ENCODE results near the gene CC2D1B.

Gene CC2D1B

GRCh38 chr1:52352690-52353089, 13.3 kb downstream of the CC2D1B start:
- Histone ChIP-seq H3K9me3 (ENCODE audit: insufficient read depth, low read length) (no peaks in the 10 kb centered on the region), H3K4me1 (ENCODE audit: insufficient read depth, insufficient read length) (peaks cover 6% of the 10 kb centered on the region), H3K4me3 (ENCODE audit: insufficient read length, low read depth) (no peak overlapping the region), H3K36me3 (ENCODE audit: insufficient read depth, insufficient read length, low read length) (peaks cover 63% of the 10 kb centered on the region), H3K27me3 (ENCODE audit: insufficient read depth, insufficient read length) (no peaks in the 10 kb centered on the region), H3K9ac (ENCODE audit: insufficient read length, low read depth) (no peak overlapping the region)
- TF ChIP-seq SUZ12 (IDR thresholded peaks at IDR 0.05; ENCODE audit: extremely low read depth, insufficient read depth, insufficient read length) (no peak), ZNF274 (IDR thresholded peaks at IDR 0.05; ENCODE audit: low read depth, low read length) (no peak), YY1 (IDR thresholded peaks at IDR 0.05; ENCODE audit: insufficient read depth, insufficient read length) (no peak)
- DNase-seq (ENCODE audit: low read depth, low spot score) = no peak

GRCh38 chr1:52348704-52349300, 17.2 kb downstream of the CC2D1B start:
- H3K9me3 ChIP-seq (ENCODE audit: insufficient read depth, low read length) = no peaks in the 10 kb centered on the region
- H3K27me3 ChIP-seq (ENCODE audit: insufficient read depth, insufficient read length) = no peaks in the 10 kb centered on the region
- TF ChIP-seq ZNF274 (IDR thresholded peaks at IDR 0.05; ENCODE audit: low read depth, low read length) (no peak), YY1 (IDR thresholded peaks at IDR 0.05; ENCODE audit: insufficient read depth, insufficient read length) (no peak), SUZ12 (IDR thresholded peaks at IDR 0.05; ENCODE audit: extremely low read depth, insufficient read depth, insufficient read length) (no peak)
- H3K9ac ChIP-seq (ENCODE audit: insufficient read length, low read depth) = peak overlapping the region; percentile 1
- DNase-seq (ENCODE audit: low read depth, low spot score) = peak; percentile 52
- H3K4me1 ChIP-seq (ENCODE audit: insufficient read depth, insufficient read length) = peaks cover 6% of the 10 kb centered on the region
- H3K36me3 ChIP-seq (ENCODE audit: insufficient read depth, insufficient read length, low read length) = peaks cover 28% of the 10 kb centered on the region
- no peak overlapping the region for H3K4me3 ChIP-seq (ENCODE audit: insufficient read length, low read depth)

DNA sequence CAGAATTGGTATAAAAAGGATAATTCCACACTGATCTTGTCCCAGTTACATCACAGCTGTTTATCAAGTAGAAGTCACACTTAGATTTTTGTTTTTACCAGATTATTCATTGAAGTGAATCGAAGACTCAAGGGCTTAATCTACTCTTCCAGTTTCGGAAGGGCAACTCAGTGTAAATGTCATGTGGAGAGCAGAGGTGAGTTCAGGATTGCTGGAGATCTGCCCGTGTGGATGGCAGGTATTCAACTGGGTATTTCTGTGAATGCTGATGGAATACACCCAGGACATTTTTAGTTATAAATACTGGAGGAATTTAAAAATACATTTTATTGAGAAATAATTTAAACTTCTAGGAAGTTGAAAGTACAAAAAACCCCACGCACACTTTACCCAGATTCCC, 19.4 kb downstream of the CC2D1B start:
- DNase-seq (ENCODE audit: low read depth, low spot score) = no peak

DNA sequence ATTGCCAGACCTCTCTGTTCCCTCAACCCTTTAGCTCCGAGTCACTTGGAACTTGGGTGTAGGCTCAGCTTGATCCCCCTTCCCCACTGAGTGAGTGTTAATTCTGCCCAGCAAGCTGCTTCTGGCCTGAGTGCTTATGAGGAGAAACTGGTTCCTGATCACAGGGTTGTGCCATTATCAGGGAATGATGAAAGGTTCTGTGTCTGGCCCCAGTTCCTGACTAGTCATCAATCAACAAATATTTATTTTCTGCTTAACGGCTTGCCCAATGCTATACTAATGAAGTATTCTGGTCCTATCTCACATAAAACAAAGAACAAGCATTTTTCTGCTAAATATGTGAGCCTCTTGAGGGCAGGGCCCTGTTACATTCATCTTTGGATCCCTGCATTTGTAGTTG, 20.8 kb downstream of the CC2D1B start:
- Histone ChIP-seq H3K27me3 (ENCODE audit: insufficient read depth, insufficient read length) (no peaks in the 10 kb centered on the region), H3K4me1 (ENCODE audit: insufficient read depth, insufficient read length) (no peaks in the 10 kb centered on the region), H3K36me3 (ENCODE audit: insufficient read depth, insufficient read length, low read length) (peaks cover 7% of the 10 kb centered on the region), H3K4me3 (ENCODE audit: insufficient read length, low read depth) (no peak overlapping the region), H3K9ac (ENCODE audit: insufficient read length, low read depth) (no peak overlapping the region), H3K9me3 (ENCODE audit: insufficient read depth, low read length) (no peaks in the 10 kb centered on the region)
- no peak for TF ChIP-seq ZNF274 (IDR thresholded peaks at IDR 0.05; ENCODE audit: low read depth, low read length)
- no peak for TF ChIP-seq SUZ12 (IDR thresholded peaks at IDR 0.05; ENCODE audit: extremely low read depth, insufficient read depth, insufficient read length)
- no peak for TF ChIP-seq YY1 (IDR thresholded peaks at IDR 0.05; ENCODE audit: insufficient read depth, insufficient read length)
- no peak for DNase-seq (ENCODE audit: low read depth, low spot score)

More for the DNA sequence above, 19.4 kb downstream of the CC2D1B start:
- H3K9ac ChIP-seq (ENCODE audit: insufficient read length, low read depth) = no peak overlapping the region
- H3K4me1 ChIP-seq (ENCODE audit: insufficient read depth, insufficient read length) = peaks cover 3% of the 10 kb centered on the region
- no peaks in the 10 kb centered on the region for H3K9me3 ChIP-seq (ENCODE audit: insufficient read depth, low read length)
- TF ChIP-seq YY1 (IDR thresholded peaks at IDR 0.05; ENCODE audit: insufficient read depth, insufficient read length) (no peak), ZNF274 (IDR thresholded peaks at IDR 0.05; ENCODE audit: low read depth, low read length) (no peak), SUZ12 (IDR thresholded peaks at IDR 0.05; ENCODE audit: extremely low read depth, insufficient read depth, insufficient read length) (no peak)
- no peak overlapping the region for H3K4me3 ChIP-seq (ENCODE audit: insufficient read length, low read depth)
- peaks cover 7% of the 10 kb centered on the region for H3K36me3 ChIP-seq (ENCODE audit: insufficient read depth, insufficient read length, low read length)
- H3K27me3 ChIP-seq (ENCODE audit: insufficient read depth, insufficient read length) = no peaks in the 10 kb centered on the region

- no peak overlapping the region for H3K4me3 ChIP-seq (ENCODE audit: insufficient read length, low read depth)
- no peaks in the 10 kb centered on the region for H3K9me3 ChIP-seq (ENCODE audit: insufficient read depth, low read length)
- no peak for TF ChIP-seq SUZ12 (IDR thresholded peaks at IDR 0.05; ENCODE audit: extremely low read depth, insufficient read depth, insufficient read length)
- no peak for TF ChIP-seq ZNF274 (IDR thresholded peaks at IDR 0.05; ENCODE audit: low read depth, low read length)
- TF ChIP-seq YY1 (IDR thresholded peaks at IDR 0.05; ENCODE audit: insufficient read depth, insufficient read length) = no peak
- no peaks in the 10 kb centered on the region for H3K4me1 ChIP-seq (ENCODE audit: insufficient read depth, insufficient read length)
- DNase-seq (ENCODE audit: low read depth, low spot score) = no peak
- H3K9ac ChIP-seq (ENCODE audit: insufficient read length, low read depth) = no peak overlapping the region
- no peaks in the 10 kb centered on the region for H3K27me3 ChIP-seq (ENCODE audit: insufficient read depth, insufficient read length)
- peaks cover 3% of the 10 kb centered on the region for H3K36me3 ChIP-seq (ENCODE audit: insufficient read depth, insufficient read length, low read length)
These were observed 22.0 kb downstream of the CC2D1B start for GRCh38 chr1:52343979-52344378.

DNA sequence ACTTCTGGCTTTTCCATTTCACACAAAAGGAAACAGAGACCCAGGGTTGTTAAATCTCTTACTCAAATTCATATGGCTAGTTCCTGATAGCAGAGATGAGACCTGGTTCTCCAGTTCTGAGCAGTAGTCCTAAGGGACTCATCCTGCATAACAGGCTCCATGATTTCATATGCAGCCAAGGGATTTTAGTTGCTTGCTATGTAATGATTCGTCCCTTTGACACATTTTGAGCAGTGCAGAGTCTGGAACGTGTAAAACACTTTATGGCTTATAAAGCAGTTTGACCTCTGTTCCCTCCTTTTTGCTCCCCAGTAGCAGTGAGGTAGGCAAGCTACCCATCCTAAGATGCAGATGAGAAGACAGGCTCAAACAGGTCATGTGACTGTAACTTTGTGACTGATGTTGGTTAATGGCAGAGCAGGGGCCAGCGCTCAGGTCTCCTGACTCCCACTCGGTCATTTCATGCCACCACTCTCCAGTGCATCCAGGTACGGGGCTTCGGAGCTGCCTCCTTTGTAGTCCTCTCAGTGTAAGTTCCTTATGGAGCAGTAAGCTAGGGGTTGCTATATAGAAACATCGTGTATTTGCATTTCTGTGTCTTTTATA, 24.2 kb downstream of the CC2D1B start:
- TF ChIP-seq SUZ12 (IDR thresholded peaks at IDR 0.05; ENCODE audit: extremely low read depth, insufficient read depth, insufficient read length) (no peak), YY1 (IDR thresholded peaks at IDR 0.05; ENCODE audit: insufficient read depth, insufficient read length) (no peak)
- no peak for DNase-seq (ENCODE audit: low read depth, low spot score)
- no peaks in the 10 kb centered on the region for H3K9me3 ChIP-seq (ENCODE audit: insufficient read depth, low read length)
- H3K4me1 ChIP-seq (ENCODE audit: insufficient read depth, insufficient read length) = no peaks in the 10 kb centered on the region
- H3K4me3 ChIP-seq (ENCODE audit: insufficient read length, low read depth) = no peak overlapping the region
- H3K9ac ChIP-seq (ENCODE audit: insufficient read length, low read depth) = no peak overlapping the region
- no peaks in the 10 kb centered on the region for H3K27me3 ChIP-seq (ENCODE audit: insufficient read depth, insufficient read length)
- H3K36me3 ChIP-seq (ENCODE audit: insufficient read depth, insufficient read length, low read length) = peaks cover 4% of the 10 kb centered on the region

DNA sequence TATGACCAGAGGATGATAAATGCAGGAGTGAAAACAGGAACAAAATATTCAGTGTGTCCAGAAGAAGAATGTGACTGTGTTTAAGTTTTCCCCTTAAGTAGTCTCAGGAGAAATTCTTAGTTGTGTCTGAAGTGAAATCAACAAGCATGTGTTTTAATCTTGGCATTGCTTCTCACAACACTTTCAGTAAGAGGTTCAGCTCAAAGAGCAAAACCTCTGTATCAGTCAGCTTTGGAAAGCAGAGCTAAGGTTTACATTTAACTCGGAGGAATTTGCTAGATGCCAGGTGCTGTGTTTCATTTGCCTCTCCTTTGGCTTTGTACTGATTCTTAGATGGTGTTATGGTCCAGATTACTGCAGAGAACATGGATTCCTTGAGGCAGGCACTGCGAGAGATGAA, 28.6 kb downstream of the CC2D1B start:
- Histone ChIP-seq H3K4me1 (ENCODE audit: insufficient read depth, insufficient read length) (no peaks in the 10 kb centered on the region), H3K27me3 (ENCODE audit: insufficient read depth, insufficient read length) (no peaks in the 10 kb centered on the region), H3K9me3 (ENCODE audit: insufficient read depth, low read length) (no peaks in the 10 kb centered on the region), H3K4me3 (ENCODE audit: insufficient read length, low read depth) (no peak overlapping the region), H3K36me3 (ENCODE audit: insufficient read depth, insufficient read length, low read length) (peaks cover 5% of the 10 kb centered on the region), H3K9ac (ENCODE audit: insufficient read length, low read depth) (no peak overlapping the region)
- TF ChIP-seq SUZ12 (IDR thresholded peaks at IDR 0.05; ENCODE audit: extremely low read depth, insufficient read depth, insufficient read length) (no peak), ZNF274 (IDR thresholded peaks at IDR 0.05; ENCODE audit: low read depth, low read length) (no peak)
- no peak for DNase-seq (ENCODE audit: low read depth, low spot score)
